Prostate gland (tissue), 2 donors: ENCODE data around the gene NKX1-2.

Experiments
- POLR2A ChIP-seq: fragments of 450-650 bp; IDR thresholded peaks from one replicate; pipeline ENCODE4 v1.6.1; 2016; ENCODE audit warnings: antibody characterized with exemption, mild to moderate bottlenecking
- POLR2AphosphoS5 ChIP-seq: sonication (generic); formaldehyde crosslinking; IDR thresholded peaks from one replicate; pipeline ENCODE4 v1.6.1; 2017; ENCODE audit warnings: antibody characterized with exemption
- TF ChIP-seq, protein P1 (sequence below), 4 experiments: fragments of 200-600 bp in 2 of 4; fragments of 450-650 bp in 2 of 4; sonication (generic) in 2 of 4; IDR thresholded peaks; 1 replicate in 3 of 4; 2 replicates in 1 of 4; pipeline ENCODE4 v1.5.1; 2016 to 2019; ENCODE audit warnings: antibody characterized with exemption in 4 of 4, mild to moderate bottlenecking in 2 of 4, moderate library complexity in 2 of 4

DNA sequence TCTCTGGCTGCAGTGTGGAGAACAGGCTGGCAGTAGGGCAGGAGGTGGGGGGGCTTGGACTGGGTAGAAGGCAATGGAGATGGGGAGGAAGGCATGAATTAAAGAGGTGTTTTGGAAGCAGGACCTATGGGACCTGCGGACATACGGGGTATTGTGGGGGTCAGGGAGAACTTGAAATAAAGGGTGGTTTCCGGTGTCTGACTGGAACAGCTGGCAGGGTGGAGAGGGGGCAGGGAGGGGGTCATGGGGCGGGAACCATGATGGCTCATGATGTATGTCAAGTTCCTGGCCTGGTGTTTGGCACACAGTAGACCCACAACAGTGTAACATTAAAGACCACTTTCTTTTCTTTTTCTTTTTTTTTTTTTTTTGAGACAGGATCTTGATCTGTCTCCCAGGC, 17.3 kb upstream of the NKX1-2 start:
- TF ChIP-seq, protein P1, sequence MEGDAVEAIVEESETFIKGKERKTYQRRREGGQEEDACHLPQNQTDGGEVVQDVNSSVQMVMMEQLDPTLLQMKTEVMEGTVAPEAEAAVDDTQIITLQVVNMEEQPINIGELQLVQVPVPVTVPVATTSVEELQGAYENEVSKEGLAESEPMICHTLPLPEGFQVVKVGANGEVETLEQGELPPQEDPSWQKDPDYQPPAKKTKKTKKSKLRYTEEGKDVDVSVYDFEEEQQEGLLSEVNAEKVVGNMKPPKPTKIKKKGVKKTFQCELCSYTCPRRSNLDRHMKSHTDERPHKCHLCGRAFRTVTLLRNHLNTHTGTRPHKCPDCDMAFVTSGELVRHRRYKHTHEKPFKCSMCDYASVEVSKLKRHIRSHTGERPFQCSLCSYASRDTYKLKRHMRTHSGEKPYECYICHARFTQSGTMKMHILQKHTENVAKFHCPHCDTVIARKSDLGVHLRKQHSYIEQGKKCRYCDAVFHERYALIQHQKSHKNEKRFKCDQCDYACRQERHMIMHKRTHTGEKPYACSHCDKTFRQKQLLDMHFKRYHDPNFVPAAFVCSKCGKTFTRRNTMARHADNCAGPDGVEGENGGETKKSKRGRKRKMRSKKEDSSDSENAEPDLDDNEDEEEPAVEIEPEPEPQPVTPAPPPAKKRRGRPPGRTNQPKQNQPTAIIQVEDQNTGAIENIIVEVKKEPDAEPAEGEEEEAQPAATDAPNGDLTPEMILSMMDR (IDR thresholded peaks at IDR 0.05): no peak
- TF ChIP-seq POLR2A: no peak
- TF ChIP-seq POLR2AphosphoS5: no peak
